HEK293 (cell line): ENCODE results near the gene B3GNT4.

Source experiments
- CTCF ChIA-PET: fragments of 350-600 bp; formaldehyde crosslinking; extraction: SDS; loops from one replicate; lab custom pipeline; 2021; ENCODE audit warnings: antibody characterized with exemption; lab: Yijun Ruan, JAX
- POLR2A ChIA-PET: fragments of 300-600 bp; formaldehyde crosslinking; extraction: SDS; loops from one replicate; lab custom pipeline; 2020; ENCODE audit warnings: antibody characterized with exemption, inconsistent platforms; lab: Yijun Ruan, JAX
- H3K27ac ChIP-seq: fragments of 200-500 bp; sonication (Bioruptor generic); 2 replicates; pipeline ENCODE4 v1.5.1; 2014; ENCODE audit warnings: low read depth, low read length, control low read depth, inconsistent platforms; ENCODE audit errors: extremely low read depth
- H3K36me3 ChIP-seq, 2 experiments: fragments of 200-500 bp in 1 of 2; sonication (Bioruptor generic) in 1 of 2; 1 replicate in 1 of 2; 2 replicates in 1 of 2; pipeline ENCODE4 v1.5.1; 2014 to 2017; ENCODE audit warnings: inconsistent platforms in 2 of 2, low read length in 2 of 2; ENCODE audit not compliant: control insufficient read depth in 2 of 2, insufficient read depth in 1 of 2
- H3K4me1 ChIP-seq: fragments of 200-500 bp; sonication (Bioruptor generic); 2 replicates; pipeline ENCODE4 v1.5.1; 2014; ENCODE audit warnings: mild to moderate bottlenecking, low read length, inconsistent platforms; ENCODE audit not compliant: control insufficient read depth, insufficient read depth
- H3K4me3 ChIP-seq: 2 replicates; pipeline ENCODE4 v1.5.1; 2011; ENCODE audit warnings: low read depth, mild to moderate bottlenecking, control low read depth, low read length, moderate library complexity
- H3K9me3 ChIP-seq: fragments of 200-500 bp; sonication (Bioruptor generic); 2 replicates; pipeline ENCODE4 v1.5.1; 2014; ENCODE audit warnings: low read depth, low read length, inconsistent platforms; ENCODE audit not compliant: control insufficient read depth, insufficient read depth
- GLIS1 ChIP-seq: fragments of 450-650 bp; formaldehyde crosslinking; IDR thresholded peaks from 2 replicates; pipeline ENCODE4 v1.5.1; 2016; ENCODE audit warnings: missing biosample characterization, missing genetic modification characterization
- OVOL3 ChIP-seq: fragments of 450-650 bp; formaldehyde crosslinking; IDR thresholded peaks from 2 replicates; pipeline ENCODE4 v1.5.1; 2016; ENCODE audit warnings: missing biosample characterization, missing genetic modification characterization
- REPIN1 ChIP-seq: fragments of 450-650 bp; formaldehyde crosslinking; IDR thresholded peaks from 2 replicates; pipeline ENCODE4 v1.5.1; 2017; ENCODE audit warnings: missing biosample characterization, missing genetic modification characterization, low read depth
- WT1 ChIP-seq: fragments of 450-650 bp; formaldehyde crosslinking; IDR thresholded peaks from 2 replicates; pipeline ENCODE4 v1.5.1; 2016; ENCODE audit warnings: missing biosample characterization, missing genetic modification characterization
- ZNF140 ChIP-seq: fragments of 450-650 bp; formaldehyde crosslinking; IDR thresholded peaks from 2 replicates; pipeline ENCODE4 v1.5.1; 2016; ENCODE audit warnings: missing biosample characterization, missing genetic modification characterization
- ZNF157 ChIP-seq: fragments of 450-650 bp; formaldehyde crosslinking; IDR thresholded peaks from 2 replicates; pipeline ENCODE4 v1.5.1; 2016; ENCODE audit warnings: missing biosample characterization, missing genetic modification characterization
- ZNF19 ChIP-seq: fragments of 450-650 bp; formaldehyde crosslinking; IDR thresholded peaks from 2 replicates; pipeline ENCODE4; 2016; ENCODE audit warnings: missing biosample characterization, missing genetic modification characterization, low read depth
- ZNF24 ChIP-seq: fragments of 450-650 bp; formaldehyde crosslinking; IDR thresholded peaks from 2 replicates; pipeline ENCODE4 v1.5.1; 2016; ENCODE audit warnings: missing biosample characterization, missing genetic modification characterization
- ZNF248 ChIP-seq: fragments of 450-650 bp; formaldehyde crosslinking; IDR thresholded peaks from 2 replicates; pipeline ENCODE4 v1.5.1; 2017; ENCODE audit warnings: missing biosample characterization, missing genetic modification characterization
- ZNF302 ChIP-seq: fragments of 450-650 bp; formaldehyde crosslinking; IDR thresholded peaks from 2 replicates; pipeline ENCODE4 v1.5.1; 2016; ENCODE audit warnings: missing biosample characterization, missing genetic modification characterization, low read depth
- ZNF350 ChIP-seq: fragments of 450-650 bp; formaldehyde crosslinking; IDR thresholded peaks from 2 replicates; pipeline ENCODE4 v1.5.0; 2017; ENCODE audit warnings: missing biosample characterization, mild to moderate bottlenecking, missing genetic modification characterization
- ZNF426 ChIP-seq: fragments of 450-650 bp; formaldehyde crosslinking; IDR thresholded peaks from 2 replicates; pipeline ENCODE4 v1.5.1; 2017; ENCODE audit warnings: missing biosample characterization, missing genetic modification characterization, mild to moderate bottlenecking, inconsistent platforms, moderate library complexity
- ZNF514 ChIP-seq: fragments of 450-650 bp; formaldehyde crosslinking; IDR thresholded peaks from 2 replicates; pipeline ENCODE4 v1.5.1; 2016; ENCODE audit warnings: missing biosample characterization, missing genetic modification characterization
- TF ChIP-seq, protein P1 (sequence below): fragments of 450-650 bp; formaldehyde crosslinking; IDR thresholded peaks from 2 replicates; pipeline ENCODE4 v1.5.1; 2017; ENCODE audit warnings: missing biosample characterization, missing genetic modification characterization
- TF ChIP-seq, protein P2 (sequence below): fragments of 450-650 bp; formaldehyde crosslinking; IDR thresholded peaks from 2 replicates; pipeline ENCODE4 v1.5.1; 2016; ENCODE audit warnings: missing biosample characterization, missing genetic modification characterization
- TF ChIP-seq, protein P3 (sequence below): fragments of 450-650 bp; formaldehyde crosslinking; IDR thresholded peaks from 2 replicates; pipeline ENCODE4 v1.5.1; 2016; ENCODE audit warnings: missing biosample characterization, missing genetic modification characterization
- TF ChIP-seq, protein P4 (sequence below): fragments of 450-650 bp; formaldehyde crosslinking; IDR thresholded peaks from 2 replicates; pipeline ENCODE4 v1.5.1; 2016; ENCODE audit warnings: missing biosample characterization, missing genetic modification characterization
- TF ChIP-seq, protein P5 (sequence below): fragments of 450-650 bp; formaldehyde crosslinking; IDR thresholded peaks from 2 replicates; pipeline ENCODE4 v1.5.1; 2016; ENCODE audit warnings: missing biosample characterization, missing genetic modification characterization

Gene B3GNT4

DNA sequence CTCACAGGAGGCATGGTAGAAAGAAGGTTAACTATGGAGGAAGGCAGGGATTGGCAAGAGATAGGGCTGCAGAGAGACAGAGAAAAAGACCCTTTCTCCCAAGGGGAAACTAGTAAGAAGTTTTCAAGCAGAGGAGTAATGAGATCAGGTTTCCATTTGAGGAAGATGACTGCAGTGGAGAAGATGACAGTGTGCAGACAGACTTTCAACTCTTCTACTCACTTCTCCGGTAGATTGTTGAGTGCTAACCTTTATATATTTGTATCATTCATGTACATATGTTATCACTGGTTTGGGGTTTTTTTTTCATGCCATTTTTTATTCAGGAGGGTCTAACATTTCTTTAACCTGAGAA is 5.9 kb upstream of the B3GNT4 start (continued):
- TF ChIP-seq, protein P1, sequence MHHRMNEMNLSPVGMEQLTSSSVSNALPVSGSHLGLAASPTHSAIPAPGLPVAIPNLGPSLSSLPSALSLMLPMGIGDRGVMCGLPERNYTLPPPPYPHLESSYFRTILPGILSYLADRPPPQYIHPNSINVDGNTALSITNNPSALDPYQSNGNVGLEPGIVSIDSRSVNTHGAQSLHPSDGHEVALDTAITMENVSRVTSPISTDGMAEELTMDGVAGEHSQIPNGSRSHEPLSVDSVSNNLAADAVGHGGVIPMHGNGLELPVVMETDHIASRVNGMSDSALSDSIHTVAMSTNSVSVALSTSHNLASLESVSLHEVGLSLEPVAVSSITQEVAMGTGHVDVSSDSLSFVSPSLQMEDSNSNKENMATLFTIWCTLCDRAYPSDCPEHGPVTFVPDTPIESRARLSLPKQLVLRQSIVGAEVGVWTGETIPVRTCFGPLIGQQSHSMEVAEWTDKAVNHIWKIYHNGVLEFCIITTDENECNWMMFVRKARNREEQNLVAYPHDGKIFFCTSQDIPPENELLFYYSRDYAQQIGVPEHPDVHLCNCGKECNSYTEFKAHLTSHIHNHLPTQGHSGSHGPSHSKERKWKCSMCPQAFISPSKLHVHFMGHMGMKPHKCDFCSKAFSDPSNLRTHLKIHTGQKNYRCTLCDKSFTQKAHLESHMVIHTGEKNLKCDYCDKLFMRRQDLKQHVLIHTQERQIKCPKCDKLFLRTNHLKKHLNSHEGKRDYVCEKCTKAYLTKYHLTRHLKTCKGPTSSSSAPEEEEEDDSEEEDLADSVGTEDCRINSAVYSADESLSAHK (tag by site-specific recombination) = no peak
- TF ChIP-seq, protein P2, sequence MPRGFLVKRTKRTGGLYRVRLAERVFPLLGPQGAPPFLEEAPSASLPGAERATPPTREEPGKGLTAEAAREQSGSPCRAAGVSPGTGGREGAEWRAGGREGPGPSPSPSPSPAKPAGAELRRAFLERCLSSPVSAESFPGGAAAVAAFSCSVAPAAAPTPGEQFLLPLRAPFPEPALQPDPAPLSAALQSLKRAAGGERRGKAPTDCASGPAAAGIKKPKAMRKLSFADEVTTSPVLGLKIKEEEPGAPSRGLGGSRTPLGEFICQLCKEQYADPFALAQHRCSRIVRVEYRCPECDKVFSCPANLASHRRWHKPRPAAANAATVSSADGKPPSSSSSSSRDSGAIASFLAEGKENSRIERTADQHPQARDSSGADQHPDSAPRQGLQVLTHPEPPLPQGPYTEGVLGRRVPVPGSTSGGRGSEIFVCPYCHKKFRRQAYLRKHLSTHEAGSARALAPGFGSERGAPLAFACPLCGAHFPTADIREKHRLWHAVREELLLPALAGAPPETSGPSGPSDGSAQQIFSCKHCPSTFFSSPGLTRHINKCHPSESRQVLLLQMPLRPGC (tag by site-specific recombination) = no peak

DNA sequence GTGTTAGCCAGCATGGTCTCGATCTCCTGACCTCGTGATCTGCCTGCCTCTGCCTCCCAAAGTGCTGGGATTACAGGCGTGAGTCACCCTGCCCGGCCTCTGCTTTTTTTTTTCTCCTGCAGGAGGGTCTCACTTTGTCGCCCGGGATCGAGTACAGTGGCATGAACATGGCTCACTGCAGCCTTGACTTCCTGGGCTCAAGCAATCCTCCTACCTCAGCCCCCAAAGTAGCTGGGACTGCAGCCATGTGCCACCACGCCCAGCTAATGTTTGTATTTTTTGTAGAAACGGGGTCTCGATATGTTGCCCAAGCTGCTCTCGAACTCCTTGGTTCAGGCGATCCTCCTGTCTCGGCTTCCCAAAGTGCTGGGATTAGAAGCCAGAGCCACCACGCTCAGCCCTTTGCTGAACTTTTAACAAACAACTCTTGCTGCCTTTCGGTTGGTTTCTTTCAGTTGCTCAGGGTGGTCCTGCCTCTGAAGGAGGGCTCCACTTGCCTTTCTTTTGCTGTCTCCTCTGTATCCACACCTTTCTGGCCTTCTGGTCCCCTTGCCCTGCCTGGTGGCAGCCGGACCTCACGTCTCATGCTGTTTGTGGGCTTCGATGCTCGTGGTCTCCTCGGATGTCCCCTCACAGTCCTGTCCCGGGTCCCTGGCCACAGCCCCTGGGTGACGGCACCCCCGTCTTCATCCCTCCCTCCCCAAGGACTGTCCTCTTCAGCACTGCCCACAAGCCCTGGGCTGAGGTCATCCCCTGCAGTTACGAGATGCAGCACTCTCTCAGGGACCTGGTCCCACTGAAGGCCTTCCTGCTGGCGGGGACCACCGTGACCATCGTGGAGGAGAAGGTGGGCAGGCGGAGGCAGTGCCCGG is 3.8 kb upstream of the B3GNT4 start:
- Histone ChIP-seq H3K27ac (no peak overlapping the region), H3K4me1 (peaks cover 6% of the 10 kb centered on the region; the same call in 1 of the 2 replicates), H3K36me3 (no peaks in the 10 kb centered on the region), H3K4me3 (no peak overlapping the region), H3K9me3 (no peaks in the 10 kb centered on the region)
- POLR2A ChIA-PET = no interaction called here
- TF ChIP-seq REPIN1 (tag by site-specific recombination) (no peak), ZNF248 (tag by site-specific recombination) (no peak)
- TF ChIP-seq, protein P3, sequence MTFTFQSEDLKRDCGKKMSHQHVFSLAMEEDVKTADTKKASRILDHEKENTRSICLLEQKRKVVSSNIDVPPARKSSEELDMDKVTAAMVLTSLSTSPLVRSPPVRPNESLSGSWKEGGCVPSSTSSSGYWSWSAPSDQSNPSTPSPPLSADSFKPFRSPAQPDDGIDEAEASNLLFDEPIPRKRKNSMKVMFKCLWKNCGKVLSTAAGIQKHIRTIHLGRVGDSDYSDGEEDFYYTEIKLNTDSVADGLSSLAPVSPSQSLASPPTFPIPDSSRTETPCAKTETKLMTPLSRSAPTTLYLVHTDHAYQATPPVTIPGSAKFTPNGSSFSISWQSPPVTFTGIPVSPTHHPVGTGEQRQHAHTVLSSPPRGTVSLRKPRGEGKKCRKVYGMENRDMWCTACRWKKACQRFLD (tag by site-specific recombination) = no peak
- CTCF ChIA-PET = interaction anchor here (0.6 kb wide), 1 partner anchor 80 kb away, joined by 3 read pairs; no protein-coding TSS in a partner anchor

DNA sequence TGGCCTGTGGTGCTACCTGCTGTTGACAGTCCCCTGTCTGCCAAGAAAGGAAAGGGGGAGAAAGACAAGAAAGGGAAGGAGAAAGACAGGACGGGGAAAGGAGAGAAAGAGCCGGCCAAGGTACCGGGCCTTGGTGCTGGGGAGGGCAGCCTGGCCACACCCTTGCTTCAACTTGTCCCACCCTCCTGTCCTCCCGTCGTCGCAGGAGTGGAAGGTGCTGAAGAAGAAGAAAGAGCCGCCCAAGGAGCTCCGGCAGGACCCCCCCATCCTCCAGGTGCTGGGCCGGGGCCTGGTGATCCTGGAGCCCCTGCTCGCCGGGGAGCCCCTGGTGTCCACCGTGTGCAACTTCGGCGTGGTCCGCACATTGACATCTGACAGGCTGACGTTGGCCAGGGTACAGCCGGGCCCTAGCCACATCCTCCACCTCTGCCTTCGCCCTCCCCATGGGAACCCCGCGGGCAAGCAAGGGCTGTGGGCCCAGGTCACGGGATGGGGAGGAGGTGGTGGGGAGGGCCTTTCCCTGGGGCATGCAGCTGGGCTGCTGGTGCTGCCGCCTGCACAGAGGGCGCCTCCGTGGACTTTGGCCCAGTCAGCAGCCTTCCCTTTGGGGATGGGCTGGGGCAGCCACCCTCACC is 2.9 kb upstream of the B3GNT4 start:
- peaks cover 6% of the 10 kb centered on the region; the same call in 1 of the 2 replicates for H3K4me1 ChIP-seq
- no peak overlapping the region for H3K27ac ChIP-seq
- ChIA-PET POLR2A (interaction anchor here (0.6 kb wide), 1 partner anchor 75 kb away, joined by 3 read pairs; no protein-coding TSS in a partner anchor), CTCF (no interaction called here)
- TF ChIP-seq OVOL3 (tag by site-specific recombination) (no peak), ZNF157 (no peak), ZNF302 (tag by site-specific recombination) (no peak)
- H3K36me3 ChIP-seq = no peaks in the 10 kb centered on the region
- H3K9me3 ChIP-seq = no peaks in the 10 kb centered on the region
- no peak overlapping the region for H3K4me3 ChIP-seq

DNA sequence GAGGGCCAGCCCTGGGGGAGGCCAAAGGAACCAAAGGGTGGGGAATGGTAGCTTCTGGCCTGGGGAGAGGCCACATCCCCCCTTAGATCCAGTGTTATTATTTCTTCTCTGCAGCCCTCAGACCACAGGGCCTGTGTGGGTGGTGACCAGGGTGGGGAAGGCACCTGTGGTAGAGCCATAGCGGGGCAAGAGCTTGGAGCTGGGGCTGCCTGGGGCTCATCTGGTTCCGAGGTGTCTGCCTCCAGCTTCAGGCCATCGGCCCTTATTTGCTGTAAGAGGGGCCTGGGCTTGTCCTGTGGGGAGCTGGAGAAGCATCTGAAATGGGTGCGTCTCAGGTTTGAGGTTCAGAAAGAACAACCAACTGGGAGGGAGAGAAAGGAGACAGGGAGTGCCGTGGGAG is 2.1 kb upstream of the B3GNT4 start:
- Histone ChIP-seq H3K4me3 (no peak overlapping the region), H3K4me1 (peaks cover 6% of the 10 kb centered on the region; the same call in 1 of the 2 replicates), H3K36me3 (no peaks in the 10 kb centered on the region), H3K27ac (no peak overlapping the region), H3K9me3 (no peaks in the 10 kb centered on the region)
- TF ChIP-seq ZNF140 (tag by site-specific recombination) (no peak), ZNF426 (tag by site-specific recombination) (no peak), ZNF19 (tag by site-specific recombination) (no peak), ZNF302 (tag by site-specific recombination) (no peak), ZNF514 (tag by site-specific recombination) (no peak), GLIS1 (tag by site-specific recombination) (no peak), WT1 (no peak), ZNF24 (tag by site-specific recombination) (no peak), ZNF350 (no peak)
- TF ChIP-seq, protein P4, sequence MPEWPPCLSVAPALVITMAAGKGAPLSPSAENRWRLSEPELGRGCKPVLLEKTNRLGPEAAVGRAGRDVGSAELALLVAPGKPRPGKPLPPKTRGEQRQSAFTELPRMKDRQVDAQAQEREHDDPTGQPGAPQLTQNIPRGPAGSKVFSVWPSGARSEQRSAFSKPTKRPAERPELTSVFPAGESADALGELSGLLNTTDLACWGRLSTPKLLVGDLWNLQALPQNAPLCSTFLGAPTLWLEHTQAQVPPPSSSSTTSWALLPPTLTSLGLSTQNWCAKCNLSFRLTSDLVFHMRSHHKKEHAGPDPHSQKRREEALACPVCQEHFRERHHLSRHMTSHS (tag by site-specific recombination) = no peak
- TF ChIP-seq, protein P5, sequence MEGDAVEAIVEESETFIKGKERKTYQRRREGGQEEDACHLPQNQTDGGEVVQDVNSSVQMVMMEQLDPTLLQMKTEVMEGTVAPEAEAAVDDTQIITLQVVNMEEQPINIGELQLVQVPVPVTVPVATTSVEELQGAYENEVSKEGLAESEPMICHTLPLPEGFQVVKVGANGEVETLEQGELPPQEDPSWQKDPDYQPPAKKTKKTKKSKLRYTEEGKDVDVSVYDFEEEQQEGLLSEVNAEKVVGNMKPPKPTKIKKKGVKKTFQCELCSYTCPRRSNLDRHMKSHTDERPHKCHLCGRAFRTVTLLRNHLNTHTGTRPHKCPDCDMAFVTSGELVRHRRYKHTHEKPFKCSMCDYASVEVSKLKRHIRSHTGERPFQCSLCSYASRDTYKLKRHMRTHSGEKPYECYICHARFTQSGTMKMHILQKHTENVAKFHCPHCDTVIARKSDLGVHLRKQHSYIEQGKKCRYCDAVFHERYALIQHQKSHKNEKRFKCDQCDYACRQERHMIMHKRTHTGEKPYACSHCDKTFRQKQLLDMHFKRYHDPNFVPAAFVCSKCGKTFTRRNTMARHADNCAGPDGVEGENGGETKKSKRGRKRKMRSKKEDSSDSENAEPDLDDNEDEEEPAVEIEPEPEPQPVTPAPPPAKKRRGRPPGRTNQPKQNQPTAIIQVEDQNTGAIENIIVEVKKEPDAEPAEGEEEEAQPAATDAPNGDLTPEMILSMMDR (tag by site-specific recombination) = no peak
- ChIA-PET POLR2A (no interaction called here), CTCF (interaction anchor here (0.6 to 0.8 kb wide), 2 partner anchors 11 to 328 kb away, joined by 3 to 4 read pairs; no protein-coding TSS in a partner anchor)
